OCI-M2 (cell line): ENCODE results near the gene ISM1.

Experiments used
- DNase-seq: peaks from one replicate; lab custom pipeline; 2025; ENCODE audit not compliant: unreplicated experiment; lab: John Stamatoyannopoulos, UW

Gene ISM1

GRCh38 chr20:13278812-13279570 lies 57.9 kb downstream of the ISM1 start:
- no peak for DNase-seq

- DNase-seq: no peak
These were observed 59.7 kb downstream of the ISM1 start for GRCh38 chr20:13280609-13281324.

- no peak for DNase-seq
These were observed 63.1 kb downstream of the ISM1 start for GRCh38 chr20:13283869-13284829.

GRCh38 chr20:13284830-13285229 lies 63.8 kb downstream of the ISM1 start:
- no peak for DNase-seq

GRCh38 chr20:13285408-13285807 lies 64.3 kb downstream of the ISM1 start:
- DNase-seq: no peak

- DNase-seq: no peak
These were observed 65.0 kb downstream of the ISM1 start for GRCh38 chr20:13286052-13286451.

- DNase-seq: no peak
These were observed 65.5 kb downstream of the ISM1 start for GRCh38 chr20:13286607-13287006.

- no peak for DNase-seq
These were observed 67.3 kb downstream of the ISM1 start for GRCh38 chr20:13288357-13288756.

GRCh38 chr20:13289031-13289430 lies 68.0 kb downstream of the ISM1 start:
- DNase-seq: no peak

GRCh38 chr20:13290724-13291123 lies 69.7 kb downstream of the ISM1 start:
- DNase-seq: no peak

GRCh38 chr20:13291157-13291556 lies 70.1 kb downstream of the ISM1 start:
- DNase-seq: no peak

- DNase-seq: no peak
These were observed 71.3 kb downstream of the ISM1 start for GRCh38 chr20:13292201-13292885.

GRCh38 chr20:13294522-13294921 lies 73.4 kb downstream of the ISM1 start:
- no peak for DNase-seq

GRCh38 chr20:13295637-13296036 lies 74.6 kb downstream of the ISM1 start:
- no peak for DNase-seq

- DNase-seq: no peak
These were observed 75.0 kb downstream of the ISM1 start for GRCh38 chr20:13296070-13296469.

GRCh38 chr20:13297147-13297899 lies 76.2 kb downstream of the ISM1 start:
- DNase-seq: no peak

- DNase-seq: no peak
These were observed 77.8 kb downstream of the ISM1 start for GRCh38 chr20:13298692-13299373.

GRCh38 chr20:13299401-13299800 lies 78.3 kb downstream of the ISM1 start:
- no peak for DNase-seq

GRCh38 chr20:13301596-13301995 lies 80.5 kb downstream of the ISM1 start:
- DNase-seq: no peak
